NCI-H460 (cell line): Measurements from ENCODE around the gene TTC16. TPM values are rescaled to one million over a fixed set of nuclear protein-coding genes. Genes with fewer than 3 reads are reported as not detected.
"Not testable (repeated sequence)": the region's sequence is repeated elsewhere in the genome, so short reads cannot be mapped to it uniquely, and the experiment has no call there.

Source experiments
- DNase-seq: peaks from one replicate; pipeline ENCODE4 v3.0.0-alpha.2; 2016; ENCODE audit warnings: low read depth; ENCODE audit errors: extremely low read depth
- total RNA-seq: library from RNA; depleted of rRNA; stranded (reverse); fragments of >200 nt; shearing (Covaris generic); gene quantifications from 2 replicates; pipeline ENCODE4 v1.2.3, GENCODE V29; 2014

TTC16 gene
- total RNA-seq, 1 experiment from 2014 or later, result not detected

DNA sequence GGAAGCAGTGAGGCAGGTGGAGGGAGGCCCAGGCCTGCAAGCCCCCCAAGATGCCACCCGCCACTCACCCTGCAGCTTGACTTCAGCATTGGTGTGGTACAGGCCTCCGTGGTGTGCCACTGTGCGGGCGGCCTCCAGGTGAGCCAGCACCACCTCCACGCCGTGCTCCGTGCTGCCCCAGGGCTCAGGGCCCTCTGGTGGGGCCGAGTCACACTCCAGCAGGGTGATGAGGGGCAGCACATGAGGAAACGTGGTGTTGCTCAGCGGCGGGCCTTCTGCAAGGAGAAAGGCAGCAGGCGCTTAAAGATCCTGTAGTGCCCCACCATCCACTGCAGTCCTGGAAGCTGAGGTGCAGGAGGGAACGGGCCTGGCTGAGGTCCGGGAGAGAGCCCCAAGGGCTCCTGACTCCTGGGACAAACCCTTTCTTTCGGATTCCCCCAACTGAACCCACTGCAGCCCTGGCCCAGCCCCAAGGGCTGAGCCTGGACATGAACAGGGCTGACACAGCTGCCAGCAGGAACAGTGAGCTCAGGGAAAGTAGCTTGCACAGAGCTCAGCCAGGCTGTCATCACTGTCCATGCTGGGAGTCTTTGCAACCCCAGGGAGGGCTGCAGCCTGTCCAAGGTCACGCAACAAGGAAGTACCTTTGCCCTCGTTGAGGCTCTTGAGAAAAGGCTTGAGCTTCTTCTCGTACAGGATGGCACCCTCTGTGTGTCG, 23.9 kb downstream of the TTC16 start:
- no peak for DNase-seq

DNA sequence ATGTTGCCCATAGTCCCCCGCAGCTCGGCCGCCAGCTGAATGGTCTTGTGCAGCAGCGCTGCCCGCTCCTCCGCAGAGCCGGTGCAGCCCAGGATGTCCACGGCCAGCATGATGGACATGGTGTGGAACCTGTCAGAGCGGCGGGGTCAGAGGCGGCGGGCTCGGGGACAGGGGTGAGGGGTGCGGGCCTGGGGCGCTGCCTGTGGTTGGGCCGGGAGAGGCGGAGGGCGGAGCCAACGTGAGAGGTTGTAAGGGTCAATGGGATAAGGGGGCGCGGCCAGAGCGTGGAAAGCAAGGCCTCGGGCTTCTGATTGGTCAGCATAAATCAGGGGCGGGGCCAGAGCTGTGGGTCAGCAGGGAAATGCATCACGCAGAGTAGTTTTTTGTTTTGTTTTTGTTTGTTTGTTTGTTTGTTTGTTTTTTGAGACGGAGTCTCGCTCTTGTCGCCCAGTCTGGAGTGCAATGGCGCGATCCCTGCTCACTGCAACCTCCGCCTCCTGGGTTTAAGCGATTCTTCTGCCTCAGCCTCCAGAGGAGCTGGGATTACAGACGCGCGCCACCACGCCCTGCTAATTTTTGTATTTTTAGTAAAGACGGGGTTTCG, 26.1 kb downstream of the TTC16 start:
- DNase-seq, result peak; percentile 88

DNA sequence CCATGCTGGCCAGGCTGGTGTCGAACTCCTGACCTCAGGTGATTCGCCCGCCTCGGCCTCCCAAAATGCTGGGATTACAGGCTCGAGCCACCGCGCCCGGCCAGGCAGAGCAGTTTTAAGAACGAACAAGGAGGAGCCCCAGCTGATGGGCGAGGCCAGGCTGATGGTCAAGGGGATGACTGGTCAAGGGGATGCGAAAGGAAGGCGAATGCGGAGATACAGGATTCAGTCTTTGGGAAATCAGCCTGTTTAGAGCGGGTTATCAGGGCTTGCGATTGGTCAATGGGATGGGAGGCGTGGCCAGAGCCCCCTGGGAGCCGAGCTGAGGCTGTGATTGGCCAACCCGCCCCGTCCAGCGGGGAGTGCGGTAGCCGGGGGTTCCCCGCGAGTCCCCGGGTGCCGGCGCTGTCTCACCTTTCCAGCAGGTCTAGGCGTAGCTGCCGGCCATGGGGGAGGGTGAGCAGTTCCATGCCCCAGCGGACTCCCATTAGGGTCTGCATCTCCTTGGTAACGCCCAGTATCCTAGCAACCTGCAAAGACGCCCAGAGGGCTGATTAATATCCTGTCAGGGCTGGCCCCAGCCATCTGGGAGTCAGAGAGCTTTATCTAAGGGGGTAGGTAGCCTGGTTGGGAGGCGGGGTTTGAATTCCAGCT, 26.7 kb downstream of the TTC16 start:
- DNase-seq, result peak; percentile 70

DNA sequence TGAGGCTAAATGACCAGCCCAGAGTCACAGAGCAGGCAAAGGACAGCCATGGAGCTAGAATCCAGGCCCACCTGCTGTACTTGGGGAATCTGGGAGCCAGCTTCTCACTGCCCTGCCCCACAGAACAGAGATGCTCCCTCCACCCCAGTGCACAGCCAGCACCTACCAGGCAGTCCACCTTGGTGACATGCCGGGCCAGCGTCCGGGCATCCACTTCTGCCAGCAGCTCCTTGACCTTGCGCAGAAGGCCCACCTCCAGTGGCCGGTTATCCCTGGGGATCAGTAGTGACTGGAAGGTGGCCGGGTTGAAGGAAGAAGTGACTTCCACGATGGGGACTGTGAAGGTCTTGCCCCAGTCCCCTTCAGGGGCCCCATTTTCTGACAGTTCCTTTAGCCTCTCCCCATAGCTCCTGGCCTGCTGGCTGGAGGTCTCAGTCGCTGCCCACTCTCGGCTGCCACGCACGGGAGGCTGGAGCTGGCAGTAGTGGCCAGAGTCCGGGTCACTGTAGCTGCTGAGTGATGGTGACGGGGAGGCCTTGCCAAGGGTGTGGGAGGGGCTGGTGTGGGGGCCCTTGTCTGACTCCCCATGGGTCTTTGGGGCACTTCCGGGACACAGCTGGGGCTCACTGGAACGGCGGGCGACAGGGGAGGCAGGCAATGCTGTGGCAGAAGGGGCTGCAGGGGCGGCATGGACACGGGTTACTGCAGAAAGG, 28.7 kb downstream of the TTC16 start:
- DNase-seq, result no peak

DNA sequence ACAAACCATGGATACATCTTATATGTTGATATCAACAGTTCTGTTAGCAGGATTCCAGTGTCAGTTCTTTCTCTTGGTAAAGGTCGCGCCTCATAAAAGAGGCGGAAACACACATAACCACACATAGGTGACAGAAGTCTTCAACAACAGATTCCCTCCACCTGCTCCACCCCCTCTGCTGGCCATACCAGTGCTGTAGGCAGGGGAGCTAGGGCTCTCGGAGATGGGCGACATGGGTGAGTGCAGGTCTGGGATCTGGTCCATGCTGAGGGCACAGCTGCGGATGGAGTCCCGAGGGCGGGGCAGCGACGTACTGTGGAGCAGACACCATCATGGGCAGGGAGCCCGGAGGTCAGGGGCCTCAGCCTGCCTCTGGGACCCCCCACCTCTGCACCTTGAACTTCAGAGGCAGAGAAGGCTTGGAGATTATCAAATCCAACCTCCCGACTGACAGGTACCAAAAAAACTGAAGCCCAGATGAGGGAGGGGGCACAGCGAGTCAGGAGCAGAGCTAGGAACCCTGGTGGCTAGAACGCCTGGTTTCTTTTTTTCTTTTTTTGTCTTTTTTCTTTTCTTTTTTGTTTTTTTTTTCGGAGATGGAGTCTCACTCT, 31.2 kb downstream of the TTC16 start:
- DNase-seq, result no peak

DNA sequence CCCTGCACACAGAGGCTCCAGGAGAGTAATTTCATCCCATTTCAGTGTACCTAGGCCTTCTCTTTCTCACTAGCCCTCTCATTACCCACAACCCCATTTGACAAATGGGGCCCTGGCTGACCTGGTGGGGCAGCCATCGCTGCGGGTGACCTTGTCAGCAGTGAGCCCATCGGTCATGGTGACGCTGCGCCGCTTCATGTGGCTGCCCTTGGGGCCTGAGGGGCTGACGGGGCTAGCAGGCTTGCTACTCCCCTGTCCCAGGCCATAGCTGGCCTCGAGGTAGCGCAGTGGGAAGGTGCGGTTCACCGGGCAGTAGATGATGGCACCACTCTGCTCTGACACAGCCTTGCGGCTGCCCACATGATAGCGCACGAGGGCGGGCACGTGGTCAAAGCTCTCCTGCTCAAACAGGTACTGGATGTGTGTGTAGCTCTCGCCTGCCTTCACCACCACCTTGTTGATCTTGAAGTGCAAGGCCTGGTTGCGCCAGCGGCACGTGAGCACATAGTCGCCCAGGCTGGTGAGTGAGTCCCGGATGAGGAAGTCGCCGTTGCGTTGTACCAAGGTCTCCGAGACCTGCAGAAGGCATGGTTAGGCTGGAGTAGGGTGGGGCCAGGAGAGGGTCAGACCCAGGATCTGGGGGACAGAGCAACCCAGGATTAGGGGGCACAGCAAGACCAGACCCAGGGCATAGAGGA, 33.4 kb downstream of the TTC16 start:
- DNase-seq, result no peak

DNA sequence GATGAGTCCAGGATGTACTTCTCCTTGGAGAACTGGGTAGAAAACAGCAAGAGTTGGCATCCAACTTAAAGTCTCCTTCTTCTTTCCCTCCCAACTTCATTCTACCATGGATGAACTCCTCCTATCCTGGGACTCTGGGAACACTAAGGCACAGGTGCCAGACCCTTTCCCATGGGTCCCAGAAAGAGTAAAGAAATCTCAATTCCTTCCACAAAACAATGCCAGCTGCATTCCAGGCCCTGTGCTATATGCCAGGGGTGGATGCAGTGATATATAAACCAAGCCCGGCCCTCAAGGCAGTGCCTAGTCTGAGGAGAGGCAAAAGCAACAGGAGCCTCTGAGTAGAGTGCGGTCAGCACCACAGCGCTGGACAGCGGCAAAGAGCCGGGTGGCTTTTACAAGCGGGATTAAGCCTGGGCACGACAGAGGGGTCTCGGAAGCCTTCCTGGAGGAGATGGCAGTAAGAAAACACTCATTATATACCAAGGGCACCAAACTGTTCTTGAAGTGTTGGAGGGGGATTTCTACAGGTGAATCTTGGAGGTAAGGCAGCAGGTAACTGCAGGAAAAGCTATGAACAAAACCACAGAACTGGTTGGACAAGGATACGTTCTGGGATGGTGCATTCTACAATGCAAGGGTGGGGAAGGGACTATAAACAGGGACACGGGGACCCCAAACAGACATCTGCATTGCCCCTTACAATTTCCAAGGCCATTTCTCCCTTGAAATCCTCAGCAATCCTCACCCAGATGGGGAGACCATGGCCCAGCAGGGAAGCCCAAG, 35.6 kb downstream of the TTC16 start:
- no peak for DNase-seq

DNA sequence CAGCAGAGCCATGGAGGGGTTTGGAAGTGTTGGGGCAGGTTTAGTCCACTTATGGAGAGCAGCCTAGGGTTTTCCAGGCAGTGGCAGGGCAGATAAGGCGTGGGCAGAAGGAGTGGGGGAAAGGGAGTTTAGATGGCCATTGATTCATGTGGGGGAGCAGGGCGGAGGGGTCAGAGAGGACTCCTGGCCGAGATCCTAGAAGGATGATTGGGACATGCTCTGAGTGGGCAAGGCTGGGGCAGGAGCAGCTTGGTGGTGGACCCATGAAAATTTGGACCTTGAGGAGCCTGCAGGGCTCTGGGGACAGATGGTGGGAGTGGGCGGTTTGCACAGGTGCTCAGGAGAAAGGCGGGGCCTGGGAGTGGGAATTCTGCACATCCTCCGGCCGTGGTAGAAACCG, 37.3 kb downstream of the TTC16 start:
- DNase-seq, result no peak

DNA sequence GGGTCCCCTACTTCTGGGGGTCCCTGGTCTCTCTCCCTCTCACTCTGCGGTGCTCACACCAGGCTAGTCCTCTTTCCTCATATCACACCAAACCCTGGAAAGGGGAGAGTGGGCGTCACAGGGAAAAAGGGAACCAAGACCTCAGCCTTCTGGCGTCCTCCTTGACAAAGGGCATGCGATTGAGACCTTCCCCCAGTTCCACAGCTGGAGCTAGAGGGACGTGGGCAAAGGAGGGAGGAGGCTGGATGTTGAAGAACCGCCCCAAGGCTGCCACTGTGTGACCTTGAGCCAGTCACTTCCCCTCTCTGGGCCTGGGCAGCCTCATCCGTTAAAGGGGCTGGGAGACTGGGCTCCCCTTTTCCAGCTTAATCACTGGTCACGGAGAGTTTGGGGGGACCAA, 37.7 kb downstream of the TTC16 start:
- no peak for DNase-seq

DNA sequence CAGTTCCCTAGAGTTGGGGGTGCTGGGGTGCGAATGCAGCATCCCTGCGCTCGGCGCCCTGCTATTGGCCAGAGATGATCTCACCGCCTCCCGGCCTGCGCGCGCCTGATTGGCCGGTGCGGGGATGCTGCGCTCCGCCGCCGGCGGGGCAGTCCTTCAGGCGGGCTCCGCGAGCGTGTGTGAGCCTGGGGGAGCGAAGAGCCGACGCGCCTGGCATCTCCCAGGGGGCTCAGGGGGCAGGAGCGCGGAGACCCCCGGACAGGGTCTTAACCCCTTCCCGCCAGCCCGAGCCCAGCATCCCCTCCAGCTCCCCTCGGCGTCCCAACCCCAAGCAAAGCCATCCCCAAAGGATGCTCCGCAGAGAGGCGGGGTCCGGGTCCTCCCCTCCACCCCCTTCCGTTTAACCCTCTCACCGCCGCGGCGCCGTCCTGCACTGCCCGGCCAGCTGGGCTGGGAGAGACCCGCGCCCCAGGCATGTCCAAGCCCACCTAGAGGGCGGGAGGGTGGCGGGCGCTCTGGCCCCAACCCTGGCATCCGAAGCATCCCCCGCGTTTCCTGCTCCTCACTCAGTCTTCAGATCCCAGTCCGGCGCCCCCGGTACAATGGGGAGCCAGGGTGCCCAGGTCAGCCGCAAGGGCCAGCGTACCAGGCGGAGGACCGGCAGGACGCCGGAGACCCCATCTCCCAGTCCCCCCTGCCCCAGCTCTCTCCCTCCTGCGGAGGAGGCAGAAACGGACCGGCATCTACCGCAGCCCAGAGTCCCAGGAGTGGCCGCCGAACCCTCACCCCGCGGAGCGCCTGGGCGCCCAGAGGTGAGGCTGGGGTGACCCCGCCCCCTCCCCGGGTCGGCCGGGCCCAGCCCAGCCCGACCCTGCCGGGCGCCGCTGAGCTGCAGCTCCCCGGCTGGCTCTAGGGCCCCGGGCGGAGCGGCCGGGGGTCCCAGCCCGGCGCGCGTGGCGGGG, 38.5 kb downstream of the TTC16 start:
- no peak for DNase-seq

DNA sequence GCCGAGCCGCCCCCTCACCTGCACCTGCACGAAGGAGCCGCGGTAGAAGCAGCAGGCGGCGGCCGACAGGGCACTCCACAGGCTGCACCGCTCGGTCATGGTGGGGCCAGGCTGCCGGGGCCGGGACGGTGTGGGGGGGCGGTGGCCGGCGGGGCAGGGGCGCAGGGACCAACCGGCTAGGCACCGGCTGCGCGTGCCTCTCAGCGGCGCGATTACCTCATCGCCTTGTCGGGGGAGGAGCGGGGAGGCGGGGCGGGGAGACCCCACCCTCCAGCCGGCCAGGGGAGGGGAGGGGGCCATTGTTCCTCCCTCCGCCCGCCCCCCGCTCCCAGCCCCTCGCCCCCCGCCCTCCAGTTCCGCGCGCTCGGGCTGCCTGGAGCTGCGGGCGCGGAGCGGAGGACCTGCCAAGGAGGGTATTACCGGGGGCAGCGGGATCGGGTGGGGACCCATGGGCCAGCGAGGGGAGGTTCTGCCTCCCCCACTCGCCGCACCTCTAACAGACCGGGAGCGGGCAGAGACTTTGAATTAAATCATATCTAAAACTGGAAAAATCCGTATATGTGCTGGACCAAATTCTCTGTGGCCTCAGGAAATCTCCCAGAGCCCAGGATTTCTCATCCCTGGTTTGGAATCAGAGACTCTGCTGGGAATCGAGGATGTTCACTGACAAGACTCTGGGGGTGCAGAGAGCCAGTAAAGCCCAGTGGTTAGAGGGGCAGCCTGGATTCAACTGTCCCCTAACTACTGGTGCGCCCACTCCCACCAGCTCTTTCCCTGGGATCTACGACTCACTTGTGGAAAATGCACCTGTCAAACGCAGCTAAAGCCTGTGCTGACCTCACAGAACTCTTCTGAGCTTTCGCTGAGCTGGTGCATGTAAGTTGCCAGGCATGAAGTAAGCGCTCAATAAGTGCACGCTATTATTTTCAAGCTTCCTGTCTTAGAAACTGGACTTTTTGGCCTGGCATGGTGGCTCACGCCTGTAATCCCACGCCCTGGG, 39.5 kb downstream of the TTC16 start:
- no peak for DNase-seq

DNA sequence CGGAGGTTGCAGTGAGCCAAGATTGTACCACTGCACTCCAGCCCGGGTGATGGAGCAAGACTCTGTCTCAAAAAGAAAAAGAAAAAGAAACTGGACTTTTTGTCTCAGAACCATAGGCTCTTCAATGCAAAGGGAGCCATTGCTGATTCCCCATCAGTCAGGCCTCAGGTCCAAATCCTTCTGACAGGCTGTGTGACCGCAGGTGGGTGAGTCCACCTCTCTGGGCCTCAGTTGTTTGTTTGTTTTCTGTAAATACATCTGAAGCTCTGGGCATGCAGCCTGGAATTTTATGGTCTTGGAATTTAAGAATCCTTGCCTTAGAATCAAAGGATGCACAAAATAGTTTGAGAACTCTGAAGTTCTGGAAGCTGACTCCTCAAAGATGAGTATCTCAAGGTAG, 40.4 kb downstream of the TTC16 start:
- DNase-seq, result no peak

DNA sequence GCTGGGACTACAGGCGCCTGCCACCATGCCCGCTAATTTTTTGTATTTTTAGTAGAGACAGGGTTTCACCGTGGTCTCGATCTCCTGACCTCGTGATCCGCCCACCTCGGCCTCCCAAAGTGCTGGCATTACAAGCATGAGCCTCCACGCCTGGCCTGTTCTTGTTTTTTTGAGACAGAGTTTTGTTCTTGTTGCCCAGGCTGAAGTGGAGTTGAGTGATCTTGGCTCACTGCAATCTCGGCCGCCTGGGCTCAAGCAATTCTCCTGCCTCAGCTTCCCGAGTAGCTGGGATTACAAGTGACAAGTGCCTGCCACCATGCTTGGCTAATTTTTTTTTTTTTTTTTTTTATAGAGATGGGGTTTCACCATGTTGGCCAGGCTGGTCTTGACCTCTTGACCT, 40.9 kb downstream of the TTC16 start:
- not testable (repeated sequence) for DNase-seq

DNA sequence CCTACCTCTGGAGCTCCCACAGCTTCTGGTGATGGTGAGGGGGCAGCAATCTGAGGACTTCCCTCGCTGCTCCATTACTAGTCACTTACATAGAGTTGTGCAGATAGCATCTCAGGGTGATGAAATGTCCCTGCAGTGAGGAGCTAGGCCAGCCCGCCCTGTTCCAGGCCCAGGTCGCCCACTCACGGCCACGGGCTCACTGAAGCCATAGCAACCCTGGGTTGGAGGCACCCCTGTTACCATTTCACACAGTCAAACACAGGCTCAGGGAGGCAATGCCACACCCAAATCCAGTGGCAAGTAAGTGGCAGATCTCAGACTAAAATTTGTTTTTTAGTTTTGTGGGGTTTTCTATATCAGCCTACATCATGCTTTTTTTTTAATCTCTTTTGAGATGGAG, 43.0 kb downstream of the TTC16 start:
- no peak for DNase-seq

DNA sequence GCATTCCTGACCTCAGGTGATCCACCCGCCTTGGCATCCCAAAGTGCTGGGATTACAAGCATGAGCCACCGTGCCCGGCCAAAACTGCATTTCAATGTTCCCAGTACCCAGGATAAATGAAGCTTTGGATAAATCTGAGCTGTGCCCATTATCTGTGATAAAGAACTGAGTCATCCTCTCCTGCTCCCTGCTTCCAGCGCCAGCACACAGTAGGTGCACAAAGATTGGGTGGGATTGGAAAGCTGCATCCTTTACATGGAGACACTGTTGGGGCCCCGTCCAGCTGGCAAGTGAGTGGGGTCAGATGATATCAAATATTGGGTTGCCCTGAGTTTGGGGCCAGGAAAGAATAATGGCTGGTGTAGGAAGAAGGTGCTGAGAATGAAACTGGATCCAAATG, 45.2 kb downstream of the TTC16 start:
- DNase-seq, result no peak

DNA sequence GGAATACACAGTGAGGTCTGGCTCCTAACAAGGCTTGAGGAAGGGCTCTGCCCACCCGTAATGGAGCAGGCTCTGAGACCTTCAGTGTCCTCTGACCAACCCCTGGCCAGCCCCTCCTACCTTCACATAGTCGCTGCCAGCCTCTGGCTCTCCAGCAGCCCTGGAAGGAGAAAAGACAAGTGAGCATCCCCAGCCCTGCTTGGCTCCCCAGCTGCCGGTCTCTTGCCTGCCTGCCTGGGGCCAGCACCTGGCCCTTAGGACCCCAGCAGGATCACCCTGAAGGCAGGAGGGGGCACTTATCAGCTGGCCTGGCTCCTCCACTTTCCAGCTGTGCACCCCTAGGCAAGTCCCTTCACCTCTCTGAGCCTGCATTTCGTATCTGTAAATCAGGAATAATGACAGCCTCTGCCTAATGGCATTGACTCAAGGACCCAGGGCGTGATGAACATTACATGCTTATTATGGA, 45.6 kb downstream of the TTC16 start:
- DNase-seq, result no peak

DNA sequence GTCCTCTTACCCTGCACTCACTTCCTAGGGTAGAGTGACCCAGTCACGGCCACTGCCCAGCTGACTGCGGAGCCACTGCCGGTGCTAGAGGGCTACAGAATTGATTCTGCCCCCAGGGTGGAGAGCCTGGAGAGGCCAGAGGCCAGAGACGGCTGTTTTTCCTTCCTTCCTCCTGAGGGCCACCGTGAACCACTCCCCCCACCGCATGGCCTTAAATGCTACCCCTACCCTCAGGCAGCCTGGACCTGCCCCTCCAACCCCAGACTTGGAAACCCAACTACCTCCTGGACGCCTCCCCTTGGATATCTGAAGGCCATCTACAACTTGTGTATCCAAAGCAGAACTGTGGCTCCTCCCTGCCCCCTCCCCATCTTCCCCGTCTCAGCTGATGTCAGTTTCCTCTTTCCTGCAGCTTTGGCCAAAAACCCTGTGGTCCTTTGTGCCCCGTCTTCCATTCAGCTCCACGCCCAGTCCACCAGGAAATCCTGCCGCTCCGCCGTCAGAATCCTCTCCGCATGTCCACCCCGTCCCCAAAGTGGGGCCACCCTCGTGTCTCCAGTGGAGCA, 46.3 kb downstream of the TTC16 start:
- no peak for DNase-seq
